SK-N-SH (cell line): ENCODE data around the gene PRICKLE4. TPM values are rescaled to one million over a fixed set of nuclear protein-coding genes. Genes with fewer than 3 reads are reported as not detected.

ENCODE experiments used
- CTCF ChIA-PET: fragments of 300-600, 350-600 bp; formaldehyde crosslinking; extraction: SDS; loops from one replicate; lab custom pipeline; 2021; lab: Yijun Ruan, JAX
- POLR2A ChIA-PET: fragments of 350-600 bp; sonication (Branson Sonifier 250); formaldehyde crosslinking; extraction: SDS; loops from one replicate; lab custom pipeline; 2020; ENCODE audit warnings: antibody characterized with exemption, inconsistent platforms; lab: Yijun Ruan, JAX
- DNase-seq: peaks from one replicate; pipeline ENCODE4 v3.0.0; 2012
- H2AFZ ChIP-seq: fragments of 200-600 bp; sonication (generic); 2 replicates; pipeline ENCODE4 v1.8.1; 2016; ENCODE audit warnings: antibody characterized with exemption, mild to moderate bottlenecking, low read depth
- H3F3A ChIP-seq: fragments of 200-600 bp; sonication (generic); replicated peaks from 2 replicates; pipeline ENCODE3; 2016; ENCODE audit warnings: antibody characterized with exemption, mild to moderate bottlenecking; ENCODE audit not compliant: insufficient read depth
- H3K27ac ChIP-seq, 2 experiments: fragments of 200-500 bp in 1 of 2; fragments of 200-600 bp in 1 of 2; sonication (Bioruptor generic) in 1 of 2; sonication (generic), shearing (Covaris generic) in 1 of 2; 2 replicates each; pipeline versions ENCODE4 v1.5.1 to v1.6.1; 2014 to 2016; ENCODE audit warnings: low read depth in 2 of 2, inconsistent platforms in 1 of 2, low read length in 1 of 2, mild to moderate bottlenecking in 1 of 2, mixed read lengths in 1 of 2
- H3K27me3 ChIP-seq: fragments of 200-600 bp; sonication (generic), shearing (Covaris generic); 2 replicates; pipeline ENCODE4 v1.6.1; 2016; ENCODE audit warnings: mixed run types; ENCODE audit not compliant: insufficient read depth
- H3K36me3 ChIP-seq, 2 experiments: fragments of 200-500 bp in 1 of 2; fragments of 200-600 bp in 1 of 2; sonication (Bioruptor generic) in 1 of 2; sonication (generic) in 1 of 2; replicated peaks in 1 of 2; 2 replicates each; pipeline versions ENCODE3 to v1.5.1; 2014 to 2016; ENCODE audit warnings: low read length in 1 of 2, mild to moderate bottlenecking in 1 of 2; ENCODE audit not compliant: insufficient read depth in 2 of 2, control insufficient read depth in 1 of 2
- H3K4me1 ChIP-seq, 2 experiments: fragments of 200-500 bp in 1 of 2; fragments of 200-600 bp in 1 of 2; sonication (Bioruptor generic) in 1 of 2; sonication (generic), shearing (Covaris generic) in 1 of 2; 2 replicates each; pipeline versions ENCODE4 v1.5.1 to v1.6.1; 2014 to 2016; ENCODE audit warnings: low read depth in 1 of 2, low read length in 1 of 2, mixed run types in 1 of 2; ENCODE audit not compliant: insufficient read depth in 2 of 2, control insufficient read depth in 1 of 2
- H3K4me2 ChIP-seq: fragments of 200-600 bp; sonication (generic), shearing (Covaris generic); 2 replicates; pipeline ENCODE4 v1.6.1; 2017; ENCODE audit warnings: mixed run types
- H3K4me3 ChIP-seq, 2 experiments: fragments of 200-500 bp in 1 of 2; fragments of 200-600 bp in 1 of 2; sonication (Bioruptor generic) in 1 of 2; sonication (generic), shearing (Covaris generic) in 1 of 2; 2 replicates each; pipeline versions ENCODE4 v1.5.1 to v1.8.1; 2014 to 2016; ENCODE audit warnings: low read depth in 2 of 2, inconsistent platforms in 1 of 2, low read length in 1 of 2, mild to moderate bottlenecking in 1 of 2, mixed read lengths in 1 of 2, moderate library complexity in 1 of 2
- H3K79me2 ChIP-seq: fragments of 200-600 bp; sonication (generic); 2 replicates; pipeline ENCODE4 v1.8.1; 2017; ENCODE audit warnings: mild to moderate bottlenecking; ENCODE audit not compliant: insufficient read depth
- H3K9ac ChIP-seq: fragments of 200-600 bp; sonication (generic); 2 replicates; pipeline ENCODE4 v1.6.1; 2017; ENCODE audit warnings: mixed run types
- H3K9me2 ChIP-seq: fragments of 200-600 bp; sonication (generic); 2 replicates; pipeline ENCODE4 v1.6.1; 2017; ENCODE audit warnings: mixed run types
- H3K9me3 ChIP-seq: fragments of 200-600 bp; sonication (generic); 2 replicates; pipeline ENCODE4 v1.6.1; 2017; ENCODE audit warnings: mixed run types, mild to moderate bottlenecking, moderate library complexity
- H4K20me1 ChIP-seq: fragments of 200-600 bp; sonication (generic); 2 replicates; pipeline ENCODE4 v1.6.1; 2017; ENCODE audit warnings: mild to moderate bottlenecking, mixed run types; ENCODE audit not compliant: insufficient read depth
- CHD2 ChIP-seq: fragments of 150-350 bp; IDR thresholded peaks from 2 replicates; pipeline ENCODE4 v1.6.1; 2018; ENCODE audit warnings: low read length; ENCODE audit not compliant: partially characterized antibody
- ELF1 ChIP-seq: IDR thresholded peaks from 2 replicates; pipeline ENCODE4 v1.4.0; 2012
- GABPA ChIP-seq: IDR thresholded peaks from 2 replicates; pipeline ENCODE4 v1.4.0; 2012; ENCODE audit warnings: low read depth, mild to moderate bottlenecking
- MAX ChIP-seq: IDR thresholded peaks from 2 replicates; pipeline ENCODE4 v1.4.0; 2012; ENCODE audit warnings: low read depth
- MEF2A ChIP-seq: IDR thresholded peaks from 2 replicates; pipeline ENCODE4 v1.4.0; 2012; ENCODE audit warnings: low read depth, borderline replicate concordance
- NFIC ChIP-seq: IDR thresholded peaks from 2 replicates; pipeline ENCODE4 v1.4.0; 2012; ENCODE audit warnings: borderline replicate concordance
- NRF1 ChIP-seq: IDR thresholded peaks from 2 replicates; pipeline ENCODE4 v1.6.1; 2012; ENCODE audit warnings: low read depth, mild to moderate bottlenecking, low read length
- RAD21 ChIP-seq: IDR thresholded peaks from 2 replicates; pipeline ENCODE4 v1.6.1; 2012; ENCODE audit warnings: mild to moderate bottlenecking, low read length
- RCOR1 ChIP-seq: fragments of 150-350 bp; IDR thresholded peaks from 2 replicates; pipeline ENCODE4 v1.6.1; 2017; ENCODE audit warnings: antibody characterized with exemption, low read length
- RFX5 ChIP-seq: IDR thresholded peaks from 2 replicates; pipeline ENCODE4 v1.6.1; 2012; ENCODE audit warnings: mild to moderate bottlenecking, improper control_type of control experiment, low read length
- SIN3A ChIP-seq: IDR thresholded peaks from 2 replicates; pipeline ENCODE4 v1.6.1; 2012; ENCODE audit warnings: low read depth, mild to moderate bottlenecking, low read length, moderate library complexity, borderline replicate concordance
- TAF1 ChIP-seq: IDR thresholded peaks from 2 replicates; pipeline ENCODE4 v1.6.1; 2012; ENCODE audit warnings: low read depth, mild to moderate bottlenecking, low read length, moderate library complexity, borderline replicate concordance
- TEAD4 ChIP-seq: IDR thresholded peaks from 2 replicates; pipeline ENCODE4 v1.4.0; 2012; ENCODE audit warnings: mild to moderate bottlenecking, borderline replicate concordance; ENCODE audit not compliant: insufficient read depth
- YY1 ChIP-seq: IDR thresholded peaks from 2 replicates; pipeline ENCODE4 v1.4.0; 2012; ENCODE audit warnings: low read depth, mild to moderate bottlenecking
- WGBS: methylation state at CpG from one replicate; pipeline ENCODE4 v1.1.6; 2017; ENCODE audit warnings: low lambda C conversion rate; 5-methylcytosine and 5-hydroxymethylcytosine counted together
- polyA plus RNA-seq, 3 experiments: library from polyadenylated mRNA; depleted of rRNA; stranded (reverse); fragments of >200 nt; gene quantifications; 2 replicates each; pipeline ENCODE4 v1.2.3, GENCODE V29; 2012
- TF ChIP-seq, protein P1 (sequence below): fragments of 200-600 bp; sonication (generic); IDR thresholded peaks from 2 replicates; pipeline ENCODE4 v1.6.1; 2017; ENCODE audit warnings: antibody characterized with exemption, mild to moderate bottlenecking, moderate library complexity
- TF ChIP-seq, protein P2 (sequence below): fragments of 150-350 bp; IDR thresholded peaks from 2 replicates; pipeline ENCODE4 v1.6.1; 2016; ENCODE audit warnings: mild to moderate bottlenecking, low read depth, low read length

Gene PRICKLE4
- polyA plus RNA-seq, 1 of the 3 experiments (the other 2 are of a cell fraction) = 3.9 TPM

DNA sequence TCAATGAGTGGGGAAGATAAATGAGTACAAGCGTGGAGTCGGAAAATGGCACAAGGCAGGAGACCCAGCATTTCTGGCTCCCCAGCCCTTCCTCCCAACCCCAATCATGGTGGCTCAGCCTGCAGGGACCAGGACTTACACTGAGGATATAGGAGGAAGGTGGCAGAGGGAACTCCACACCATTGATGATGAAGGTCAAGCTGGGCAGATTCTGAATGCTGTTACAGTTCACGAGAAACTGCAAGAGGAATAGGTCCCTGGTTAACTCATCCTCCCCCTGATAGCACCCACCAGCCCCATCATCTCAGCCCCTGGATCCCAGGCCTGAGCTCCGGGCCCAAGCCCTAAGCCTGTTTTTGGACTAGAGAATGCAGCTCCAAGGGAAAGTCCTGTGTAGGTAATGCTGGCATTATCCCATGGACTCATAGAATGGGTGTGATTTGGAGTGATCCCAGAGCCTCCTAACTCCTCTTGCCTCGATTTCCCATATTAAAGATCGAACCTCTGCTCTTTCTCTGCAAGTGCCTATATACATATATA, 42.9 kb upstream of the PRICKLE4 start (continued):
- TF ChIP-seq, protein P1, sequence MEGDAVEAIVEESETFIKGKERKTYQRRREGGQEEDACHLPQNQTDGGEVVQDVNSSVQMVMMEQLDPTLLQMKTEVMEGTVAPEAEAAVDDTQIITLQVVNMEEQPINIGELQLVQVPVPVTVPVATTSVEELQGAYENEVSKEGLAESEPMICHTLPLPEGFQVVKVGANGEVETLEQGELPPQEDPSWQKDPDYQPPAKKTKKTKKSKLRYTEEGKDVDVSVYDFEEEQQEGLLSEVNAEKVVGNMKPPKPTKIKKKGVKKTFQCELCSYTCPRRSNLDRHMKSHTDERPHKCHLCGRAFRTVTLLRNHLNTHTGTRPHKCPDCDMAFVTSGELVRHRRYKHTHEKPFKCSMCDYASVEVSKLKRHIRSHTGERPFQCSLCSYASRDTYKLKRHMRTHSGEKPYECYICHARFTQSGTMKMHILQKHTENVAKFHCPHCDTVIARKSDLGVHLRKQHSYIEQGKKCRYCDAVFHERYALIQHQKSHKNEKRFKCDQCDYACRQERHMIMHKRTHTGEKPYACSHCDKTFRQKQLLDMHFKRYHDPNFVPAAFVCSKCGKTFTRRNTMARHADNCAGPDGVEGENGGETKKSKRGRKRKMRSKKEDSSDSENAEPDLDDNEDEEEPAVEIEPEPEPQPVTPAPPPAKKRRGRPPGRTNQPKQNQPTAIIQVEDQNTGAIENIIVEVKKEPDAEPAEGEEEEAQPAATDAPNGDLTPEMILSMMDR = no peak
- TF ChIP-seq TEAD4 (no peak), RAD21 (no peak), SIN3A (no peak), RCOR1 (no peak), MEF2A (no peak), GABPA (no peak)

GRCh38 chr6:41739041-41739440, 41.5 kb upstream of the PRICKLE4 start:
- DNase-seq = no peak

GRCh38 chr6:41740366-41741162, 40.0 kb upstream of the PRICKLE4 start:
- H3K36me3 ChIP-seq = no peaks in the 10 kb centered on the region
- no peaks in the 10 kb centered on the region for H3F3A ChIP-seq
- H3K4me1 ChIP-seq = peaks cover 0 to 5% of the 10 kb centered on the region in 2 experiments; a peak in 2 of 4 replicates
- 77% methylated on average over 8 of the region's 13 CpGs for WGBS
- TF ChIP-seq, protein P2, sequence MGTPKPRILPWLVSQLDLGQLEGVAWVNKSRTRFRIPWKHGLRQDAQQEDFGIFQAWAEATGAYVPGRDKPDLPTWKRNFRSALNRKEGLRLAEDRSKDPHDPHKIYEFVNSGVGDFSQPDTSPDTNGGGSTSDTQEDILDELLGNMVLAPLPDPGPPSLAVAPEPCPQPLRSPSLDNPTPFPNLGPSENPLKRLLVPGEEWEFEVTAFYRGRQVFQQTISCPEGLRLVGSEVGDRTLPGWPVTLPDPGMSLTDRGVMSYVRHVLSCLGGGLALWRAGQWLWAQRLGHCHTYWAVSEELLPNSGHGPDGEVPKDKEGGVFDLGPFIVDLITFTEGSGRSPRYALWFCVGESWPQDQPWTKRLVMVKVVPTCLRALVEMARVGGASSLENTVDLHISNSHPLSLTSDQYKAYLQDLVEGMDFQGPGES = no peak
- TF ChIP-seq GABPA (no peak), YY1 (no peak), CHD2 (no peak), RAD21 (no peak), MAX (no peak), NRF1 (no peak), RFX5 (no peak), ELF1 (no peak)
- no peak overlapping the region for H3K27ac ChIP-seq
- no peaks in the 10 kb centered on the region for H3K9me3 ChIP-seq
- no peak overlapping the region for H3K9ac ChIP-seq
- no peak overlapping the region for H3K4me3 ChIP-seq
- H2AFZ ChIP-seq = no peak overlapping the region
- H3K4me2 ChIP-seq = no peak overlapping the region
- H3K79me2 ChIP-seq = no peaks in the 10 kb centered on the region
- no peaks in the 10 kb centered on the region for H3K9me2 ChIP-seq
- POLR2A ChIA-PET = no interaction called here
- no peaks in the 10 kb centered on the region for H3K27me3 ChIP-seq
- H4K20me1 ChIP-seq = no peaks in the 10 kb centered on the region
- DNase-seq = no peak
- CTCF ChIA-PET = interaction anchor here (1.3 to 2.1 kb wide), 2 partner anchors 14 to 46 kb away, joined by 4 to 13 read pairs; partner anchors contain the start of gene TOMM6

More at GRCh38 chr6:41739041-41739440, 41.5 kb upstream of the PRICKLE4 start:
- no peak overlapping the region for H3K9ac ChIP-seq
- no peak for TF ChIP-seq NFIC
- TF ChIP-seq TAF1 = no peak
- no peak overlapping the region for H2AFZ ChIP-seq
- CTCF ChIA-PET = interaction anchor here (1.4 kb wide), 1 partner anchor 26 kb away, joined by 3 read pairs; no protein-coding TSS in a partner anchor
- no peak overlapping the region for H3K4me3 ChIP-seq
- H3K9me2 ChIP-seq = no peaks in the 10 kb centered on the region
- 71% methylated on average over 4 of the region's 4 CpGs for WGBS
- POLR2A ChIA-PET = no interaction called here
- peaks cover 0 to 5% of the 10 kb centered on the region in 2 experiments; a peak in 2 of 4 replicates for H3K4me1 ChIP-seq
- H3K9me3 ChIP-seq = no peaks in the 10 kb centered on the region
- H3K36me3 ChIP-seq = no peaks in the 10 kb centered on the region
- no peak overlapping the region for H3K4me2 ChIP-seq
- no peaks in the 10 kb centered on the region for H3F3A ChIP-seq
- no peaks in the 10 kb centered on the region for H4K20me1 ChIP-seq
- no peak overlapping the region for H3K27ac ChIP-seq
- H3K79me2 ChIP-seq = no peaks in the 10 kb centered on the region
- no peaks in the 10 kb centered on the region for H3K27me3 ChIP-seq
